CD4-positive, alpha-beta T cell (primary cell): ENCODE measurements around the gene INPP5F. TPM values are rescaled to one million over a fixed set of nuclear protein-coding genes. Genes with fewer than 3 reads are reported as not detected.

Experiments used
- ATAC-seq: fragments of 200-7000 bp; cut with Tn5 transposase; one replicate; pipeline ENCODE4 v1.10.0; 2022; ENCODE audit warnings: mild to moderate bottlenecking; ENCODE audit not compliant: poor library complexity
- CTCF ChIA-PET: fragments of 350-600 bp; sonication (Branson Sonifier 250); formaldehyde crosslinking; loops from one replicate; lab custom pipeline; 2021; ENCODE audit warnings: antibody characterized with exemption, inconsistent platforms; lab: Charles Lee
- POLR2A ChIA-PET: fragments of 350-600 bp; sonication (Branson Sonifier 250); formaldehyde crosslinking; loops from one replicate; lab custom pipeline; 2021; ENCODE audit warnings: antibody characterized with exemption, inconsistent platforms; lab: Charles Lee
- DNase-seq, 14 experiments: peaks; one replicate each; pipeline ENCODE4 v3.0.0-alpha.2; 2013 to 2020; ENCODE audit warnings: mixed read lengths in 2 of 14
- H3K27ac ChIP-seq, 2 donors: one replicate each; pipeline versions ENCODE4 v1.5.1 to v1.7.0; 2013; ENCODE audit warnings: low read length in 2 of 2, low read depth in 1 of 2, mild to moderate bottlenecking in 1 of 2
- H3K27me3 ChIP-seq, 2 experiments: 1 replicate in 1 of 2; 2 replicates in 1 of 2; pipeline versions ENCODE4 v1.6.1 to v1.7.0; 2013; ENCODE audit warnings: low read length in 2 of 2, control low read depth in 1 of 2, mild to moderate bottlenecking in 1 of 2, moderate library complexity in 1 of 2; ENCODE audit not compliant: insufficient read depth in 2 of 2, control insufficient read depth in 1 of 2
- H3K36me3 ChIP-seq: one replicate; pipeline ENCODE4 v1.6.1; 2013; ENCODE audit warnings: low read length, control low read depth; ENCODE audit not compliant: insufficient read depth
- H3K4me1 ChIP-seq: one replicate; pipeline ENCODE4 v1.6.1; 2013; ENCODE audit warnings: low read length, control low read depth; ENCODE audit not compliant: insufficient read depth
- H3K4me3 ChIP-seq: one replicate; pipeline ENCODE4 v1.5.1; 2013; ENCODE audit warnings: mild to moderate bottlenecking, low read length, moderate library complexity
- H3K9me3 ChIP-seq, 2 experiments: 1 replicate in 1 of 2; 2 replicates in 1 of 2; pipeline versions ENCODE4 v1.6.1 to v1.7.0; 2013; ENCODE audit warnings: low read length in 2 of 2, mild to moderate bottlenecking in 2 of 2, control low read depth in 1 of 2, moderate library complexity in 1 of 2; ENCODE audit not compliant: control insufficient read depth in 1 of 2, insufficient read depth in 1 of 2
- H3K27ac Mint-ChIP-seq: one replicate; pipeline ENCODE4 v1.8.0; 2020; ENCODE audit warnings: mixed read lengths
- H3K27me3 Mint-ChIP-seq: one replicate; pipeline ENCODE4 v1.8.0; 2021; ENCODE audit warnings: mixed read lengths
- H3K36me3 Mint-ChIP-seq: one replicate; pipeline ENCODE4 v1.8.0; 2021; ENCODE audit warnings: low read depth, mixed read lengths
- H3K4me1 Mint-ChIP-seq: one replicate; pipeline ENCODE4 v1.8.0; 2021; ENCODE audit warnings: low read depth, mixed read lengths
- H3K4me3 Mint-ChIP-seq: one replicate; pipeline ENCODE4 v1.8.0; 2020; ENCODE audit warnings: mild to moderate bottlenecking, mixed read lengths
- H3K9me3 Mint-ChIP-seq: one replicate; pipeline ENCODE4 v1.8.0; 2020; ENCODE audit warnings: mixed read lengths
- CTCF ChIP-seq: fragments of 200-600 bp; IDR thresholded peaks from one replicate; pipeline ENCODE4 v1.8.0; 2022; ENCODE audit warnings: antibody characterized with exemption, mild to moderate bottlenecking
- intact Hi-C, 2 experiments: fragments of 100-400 bp; cut with DNase I in 1 of 2; cut with micrococcal nuclease in 1 of 2; formaldehyde crosslinking; loops; one replicate each; pipeline versions ENCODE4 v1.15.1 to v1.9.0; 2023 to 2025; cut with DNase I, micrococcal nuclease
- total RNA-seq, 174 experiments: library from RNA in 2 of 174; stranded (reverse) in 2 of 174; gene quantifications; one replicate each; pipeline ENCODE4 v1.2.3 and lab custom pipeline; 2021 to 2026

The INPP5F gene
- total RNA-seq, 2 experiments from 2014 or later, result 6.2 to 6.4 TPM

- H3K9me3 Mint-ChIP-seq, result no peaks in the 10 kb centered on the region
- ChIA-PET POLR2A (no interaction called here), CTCF (no interaction called here)
- peaks cover 45% of the 10 kb centered on the region for H3K36me3 Mint-ChIP-seq
- H3K4me1 Mint-ChIP-seq, result no peaks in the 10 kb centered on the region
- ATAC-seq (no peak), DNase-seq (no peak)
- H3K4me3 ChIP-seq, result no peak overlapping the region
- H3K9me3 ChIP-seq, result peaks cover 0 to 9% of the 10 kb centered on the region in 2 experiments
- no peak overlapping the region for H3K27ac Mint-ChIP-seq
- H3K4me1 ChIP-seq, result no peaks in the 10 kb centered on the region
- H3K36me3 ChIP-seq, result peaks cover 6% of the 10 kb centered on the region
- H3K27me3 ChIP-seq, result no peaks in the 10 kb centered on the region
- H3K27me3 Mint-ChIP-seq, result no peaks in the 10 kb centered on the region
- intact Hi-C loops, result no loop called here
- H3K27ac ChIP-seq, result no peak overlapping the region
- H3K4me3 Mint-ChIP-seq, result no peak overlapping the region
- no peak for TF ChIP-seq CTCF
Measured at GRCh38 chr10:119821182-119821581, 95.3 kb downstream of the INPP5F start.

GRCh38 chr10:119824299-119824698, 98.4 kb downstream of the INPP5F start:
- H3K9me3 ChIP-seq, result no peaks in the 10 kb centered on the region
- intact Hi-C loops, result no loop called here
- Mint-ChIP-seq H3K36me3 (peaks cover 64% of the 10 kb centered on the region), H3K4me1 (no peaks in the 10 kb centered on the region), H3K27ac (no peak overlapping the region), H3K27me3 (no peaks in the 10 kb centered on the region), H3K4me3 (no peak overlapping the region), H3K9me3 (no peaks in the 10 kb centered on the region)
- H3K4me3 ChIP-seq, result no peak overlapping the region
- ATAC-seq (no peak), DNase-seq (no peak)
- no peaks in the 10 kb centered on the region for H3K4me1 ChIP-seq
- no peak for TF ChIP-seq CTCF
- no peaks in the 10 kb centered on the region for H3K27me3 ChIP-seq
- peaks cover 20% of the 10 kb centered on the region for H3K36me3 ChIP-seq
- ChIA-PET CTCF (no interaction called here), POLR2A (no interaction called here)
- H3K27ac ChIP-seq, result no peak overlapping the region

- H3K4me3 Mint-ChIP-seq, result no peak overlapping the region
Measured at GRCh38 chr10:119826771-119827170, 100.9 kb downstream of the INPP5F start.

More at GRCh38 chr10:119826771-119827170, 100.9 kb downstream of the INPP5F start:
- Mint-ChIP-seq H3K27ac (peak overlapping the region; percentile 61), H3K36me3 (peaks cover 73% of the 10 kb centered on the region), H3K4me1 (no peaks in the 10 kb centered on the region), H3K9me3 (no peaks in the 10 kb centered on the region), H3K27me3 (no peaks in the 10 kb centered on the region)
- intact Hi-C loops, result no loop called here
- H3K4me3 ChIP-seq, result no peak overlapping the region
- no peak overlapping the region for H3K27ac ChIP-seq
- DNase-seq, result no peak
- peaks cover 44% of the 10 kb centered on the region for H3K36me3 ChIP-seq
- CTCF ChIA-PET, result no interaction called here
- no peak for TF ChIP-seq CTCF
- no peaks in the 10 kb centered on the region for H3K4me1 ChIP-seq
- POLR2A ChIA-PET, result no interaction called here
- H3K27me3 ChIP-seq, result no peaks in the 10 kb centered on the region
- no peak for ATAC-seq
- H3K9me3 ChIP-seq, result no peaks in the 10 kb centered on the region
